ENCODE data around the gene KIF25. TPM values are rescaled to one million over a fixed set of nuclear protein-coding genes. Genes with fewer than 3 reads are reported as not detected.

Gene KIF25
- total and polyA plus RNA-seq, 7 donors = 0.10 to 0.43 (median 0.20) TPM; not detected in 2

GRCh38 chr6:168061269-168062210, 64.1 kb downstream of the KIF25 start:
- Histone ChIP-seq H3K36me3 (ENCODE audit: insufficient read depth in 1 of 2, low read depth in 1 of 2) (no peaks in the 10 kb centered on the region), H3K4me3 (no peak overlapping the region), H3K9me3 (no peaks in the 10 kb centered on the region), H3K4me1 (no peaks in the 10 kb centered on the region), H3K27me3 (ENCODE audit: insufficient read depth in 3 of 3, low read length in 2 of 3) (no peaks in the 10 kb centered on the region), H3K27ac (no peak overlapping the region)
- 90 to 96% (median 90%) methylated on average over 29 of the region's 29 CpGs for WGBS, 3 donors
- ATAC-seq (no peak), DNase-seq (no peak)
- TF ChIP-seq CTCF (IDR thresholded peaks at IDR 0.05) = no peak
- intact Hi-C loops (cut with DNase I) = loop anchor here (5.0 to 10.0 kb wide), 3 partner anchors 51 to 823 kb away; no protein-coding TSS in a partner anchor

GRCh38 chr6:168062346-168063289, 65.1 kb downstream of the KIF25 start:
- DNase-seq (no peak), ATAC-seq (no peak)
- no peak overlapping the region for H3K4me3 ChIP-seq
- no peak overlapping the region for H3K27ac ChIP-seq
- H3K36me3 ChIP-seq (ENCODE audit: insufficient read depth in 1 of 2, low read depth in 1 of 2) = no peaks in the 10 kb centered on the region
- TF ChIP-seq CTCF (IDR thresholded peaks at IDR 0.05) = no peak
- no peaks in the 10 kb centered on the region for H3K9me3 ChIP-seq
- H3K27me3 ChIP-seq (ENCODE audit: insufficient read depth in 3 of 3, low read length in 2 of 3) = no peaks in the 10 kb centered on the region
- 90% methylated on average over 31 of the region's 31 CpGs for WGBS, 3 donors
- intact Hi-C loops (cut with DNase I) = loop anchor here (1.0 to 10.0 kb wide), 4 partner anchors 50 to 822 kb away; no protein-coding TSS in a partner anchor
- no peaks in the 10 kb centered on the region for H3K4me1 ChIP-seq

GRCh38 chr6:168063431-168063830, 66.0 kb downstream of the KIF25 start:
- Histone ChIP-seq H3K4me3 (no peak overlapping the region), H3K27me3 (ENCODE audit: insufficient read depth in 3 of 3, low read length in 2 of 3) (no peaks in the 10 kb centered on the region), H3K4me1 (no peaks in the 10 kb centered on the region), H3K27ac (no peak overlapping the region), H3K9me3 (no peaks in the 10 kb centered on the region), H3K36me3 (ENCODE audit: insufficient read depth in 1 of 2, low read depth in 1 of 2) (no peaks in the 10 kb centered on the region)
- intact Hi-C loops (cut with DNase I) = loop anchor here (1.0 to 10.0 kb wide), 4 partner anchors 49 to 821 kb away; no protein-coding TSS in a partner anchor
- WGBS, 3 donors = 88 to 99% (median 89%) methylated on average over 11 to 13 of the region's 13 CpGs
- ATAC-seq = no peak
- no peak for DNase-seq
- TF ChIP-seq CTCF (IDR thresholded peaks at IDR 0.05) = no peak

- WGBS, 3 donors = 94 to 96% (median 95%) methylated on average over 11 of the region's 11 CpGs
- Histone ChIP-seq H3K36me3 (ENCODE audit: insufficient read depth in 1 of 2, low read depth in 1 of 2) (no peaks in the 10 kb centered on the region), H3K27ac (no peak overlapping the region), H3K4me1 (no peaks in the 10 kb centered on the region), H3K27me3 (ENCODE audit: insufficient read depth in 3 of 3, low read length in 2 of 3) (no peaks in the 10 kb centered on the region), H3K9me3 (no peaks in the 10 kb centered on the region), H3K4me3 (no peak overlapping the region)
- ATAC-seq = no peak
- intact Hi-C loops (cut with DNase I) = loop anchor here (5.0 to 10.0 kb wide), 3 partner anchors 48 to 820 kb away; no protein-coding TSS in a partner anchor
- TF ChIP-seq CTCF (IDR thresholded peaks at IDR 0.05) = no peak
- DNase-seq = no peak
Observed at GRCh38 chr6:168064226-168064807, 66.8 kb downstream of the KIF25 start.
